GM12878 (cell line): Measurements from ENCODE around the gene DDAH1. TPM values are rescaled to one million over a fixed set of nuclear protein-coding genes. Genes with fewer than 3 reads are reported as not detected.

ENCODE experiments used
- ATAC-seq: fragments of 200-7000 bp; cut with Tn5 transposase; 3 replicates; pipeline ENCODE4 v1.9.1; 2020; ENCODE audit warnings: mild to moderate bottlenecking, moderate library complexity
- BruUV-seq: library from RNA; stranded (reverse); fragments of 400-500 nt; replicated peaks from 2 replicates; lab custom pipeline; 2021; lab: Mats Ljungman, UMichigan
- CTCF ChIA-PET: fragments of 300-600 bp; sonication (Branson Sonifier 250); formaldehyde crosslinking; extraction: SDS; loops from one replicate; lab custom pipeline; 2021; ENCODE audit warnings: inconsistent platforms; lab: Yijun Ruan, JAX
- POLR2A ChIA-PET: fragments of 350-600 bp; formaldehyde crosslinking; extraction: SDS; loops from one replicate; lab custom pipeline; 2021; ENCODE audit warnings: inconsistent platforms; lab: Charles Lee
- RAD21 ChIA-PET: fragments of 300-600 bp; sonication (Branson Sonifier 250); formaldehyde crosslinking; loops from one replicate; lab custom pipeline; 2023; ENCODE audit warnings: antibody characterized with exemption; ENCODE audit not compliant: unreplicated experiment; lab: Charles Lee
- SMC1A ChIA-PET: fragments of 300-600 bp; sonication (Branson Sonifier 250); formaldehyde crosslinking; loops from one replicate; lab custom pipeline; 2023; ENCODE audit not compliant: unreplicated experiment, uncharacterized antibody; lab: Charles Lee
- DNase-seq: peaks from one replicate; pipeline ENCODE4 v3.0.0-alpha.2; 2011; ENCODE audit warnings: low read depth, low spot score
- FAIRE-seq: peaks from 3 replicates; lab custom pipeline; 2011; peaks lifted over from hg19 to GRCh38; lab: Jason Lieb, UNC
- H2AFZ ChIP-seq: 2 replicates; pipeline ENCODE4 v1.6.0; 2011; ENCODE audit warnings: low read depth, low read length, control low read depth; ENCODE audit not compliant: control insufficient read depth
- H3K27ac ChIP-seq: 2 replicates; pipeline ENCODE4 v1.5.1; 2011; ENCODE audit warnings: control low read depth; ENCODE audit not compliant: control insufficient read depth, insufficient read depth
- H3K27me3 ChIP-seq, 2 experiments: replicated peaks in 1 of 2; 2 replicates each; pipeline versions ENCODE4 v1.6.0 to v1.6.1; 2011; ENCODE audit warnings: low read length in 1 of 2; ENCODE audit not compliant: control insufficient read depth in 2 of 2, insufficient read depth in 2 of 2
- H3K36me3 ChIP-seq, 2 experiments: 2 replicates each; pipeline ENCODE4 v1.5.1; 2011; ENCODE audit warnings: low read length in 1 of 2; ENCODE audit not compliant: control insufficient read depth in 2 of 2, insufficient read depth in 2 of 2
- H3K4me1 ChIP-seq: 2 replicates; pipeline ENCODE4 v1.6.1; 2011; ENCODE audit warnings: mild to moderate bottlenecking, low read length, moderate library complexity, mixed read lengths; ENCODE audit not compliant: control insufficient read depth, insufficient read depth
- H3K4me2 ChIP-seq: 2 replicates; pipeline ENCODE4 v1.6.0; 2011; ENCODE audit warnings: control low read depth; ENCODE audit not compliant: control insufficient read depth, insufficient read depth
- H3K4me3 ChIP-seq: fragments of 200-600 bp; sonication (generic); 2 replicates; pipeline ENCODE4 v1.5.1; 2016
- H3K79me2 ChIP-seq: 2 replicates; pipeline ENCODE4 v1.6.0; 2011; ENCODE audit warnings: low read length; ENCODE audit not compliant: control insufficient read depth, insufficient read depth
- H3K9ac ChIP-seq: 2 replicates; pipeline ENCODE4 v1.8.0; 2011; ENCODE audit warnings: low read length, control low read depth, mixed read lengths; ENCODE audit not compliant: control insufficient read depth, insufficient read depth
- H3K9me3 ChIP-seq: replicated peaks from 3 replicates; pipeline ENCODE4 v1.5.1; 2011; ENCODE audit warnings: mild to moderate bottlenecking, low read length; ENCODE audit not compliant: control insufficient read depth, insufficient read depth
- H4K20me1 ChIP-seq: 2 replicates; pipeline ENCODE4 v1.6.0; 2011; ENCODE audit not compliant: control insufficient read depth, insufficient read depth
- BACH1 ChIP-seq: fragments of 450-650 bp; IDR thresholded peaks from 2 replicates; pipeline ENCODE4 v1.6.1; 2017; ENCODE audit warnings: mild to moderate bottlenecking, borderline replicate concordance
- CHD1 ChIP-seq: IDR thresholded peaks from 2 replicates; pipeline ENCODE4 v1.6.1; 2012; ENCODE audit warnings: low read depth, low read length, improper control_type of control experiment
- POU2F2 ChIP-seq: IDR thresholded peaks from 3 replicates; pipeline ENCODE4 v1.6.1; 2011; ENCODE audit warnings: low read depth, mild to moderate bottlenecking, low read length, borderline replicate concordance
- SMARCA5 ChIP-seq: fragments of 450-650 bp; IDR thresholded peaks from 2 replicates; pipeline ENCODE4 v1.6.1; 2017; ENCODE audit warnings: mild to moderate bottlenecking
- SREBF2 ChIP-seq: IDR thresholded peaks from 2 replicates; pipeline ENCODE4 v1.6.1; 2012; ENCODE audit warnings: mild to moderate bottlenecking, low read length
- TAF1 ChIP-seq: IDR thresholded peaks from 2 replicates; pipeline ENCODE4 v1.6.1; 2011; ENCODE audit warnings: mild to moderate bottlenecking, low read depth, low read length, borderline replicate concordance
- WGBS: methylation state at CpG from one replicate; pipeline ENCODE4 v1.1.6; 2016; ENCODE audit warnings: low lambda C conversion rate; ENCODE audit not compliant: insufficient replicate concordance, insufficient coverage; ENCODE audit errors: missing lambda C conversion rate; 5-methylcytosine and 5-hydroxymethylcytosine counted together
- in situ Hi-C: fragments of 300-500 bp; cut with MboI; formaldehyde crosslinking; loops from 9 replicates; pipeline ENCODE4 v1.14.3; 2018; ENCODE audit warnings: mixed read lengths
- intact Hi-C: fragments of 100-400 bp; cut with micrococcal nuclease; formaldehyde crosslinking; loops from one replicate; pipeline ENCODE4 v1.14.2; 2022; ENCODE audit not compliant: unreplicated experiment
- polyA plus RNA-seq, 11 experiments: library from polyadenylated mRNA; depleted of rRNA in 4 of 11; unstranded in 6 of 11; stranded (reverse) in 5 of 11; fragments of >200 nt; fragmentation: Nextera tagmentation in 4 of 11; fragmentation: Illumina TruSeq in 1 of 11; extraction: Ambion mirVana in 4 of 11; extraction: Trizol in 1 of 11; gene quantifications; 1 replicate in 1 of 11; 2 replicates in 10 of 11; pipeline versions ENCODE4 v1.2.1 to v1.2.3, GENCODE V29; 2011 to 2016; ENCODE audit warnings: inconsistent platforms in 2 of 11, missing spikeins in 2 of 11, low read depth in 1 of 11
- total RNA-seq, 4 experiments: library from RNA; depleted of rRNA in 3 of 4; stranded (reverse); fragments of >200 nt in 3 of 4; fragmentation: Illumina TruSeq in 1 of 4; extraction: Trizol in 1 of 4; gene quantifications; 2 replicates each; pipeline versions ENCODE4 v1.2.1 to v1.2.3, GENCODE V29; 2013 to 2021
- TF ChIP-seq, protein P1 (sequence below): fragments of 450-650 bp; IDR thresholded peaks from 2 replicates; pipeline ENCODE4 v1.6.1; 2017; ENCODE audit warnings: borderline replicate concordance
- TF ChIP-seq, protein P2 (sequence below): IDR thresholded peaks from 2 replicates; pipeline ENCODE4 v1.6.1; 2012; ENCODE audit warnings: improper control_type of control experiment, low read depth, low read length; ENCODE audit not compliant: insufficient replicate concordance
- TF ChIP-seq, protein P3 (sequence below): fragments of 150-350 bp; IDR thresholded peaks from 2 replicates; pipeline ENCODE4 v1.6.1; 2014; ENCODE audit warnings: mild to moderate bottlenecking, low read depth, low read length
- TF ChIP-seq, protein P4 (sequence below): fragments of 450-650 bp; IDR thresholded peaks from 2 replicates; pipeline ENCODE4 v1.6.1; 2017; ENCODE audit warnings: mild to moderate bottlenecking, moderate library complexity
- TF ChIP-seq, protein P5 (sequence below): fragments of 450-650 bp; IDR thresholded peaks from 2 replicates; pipeline ENCODE4 v1.6.1; 2014; ENCODE audit warnings: mild to moderate bottlenecking

Gene DDAH1
- total and polyA plus RNA-seq, 10 of the 15 experiments (the other 5 are each of a cell fraction or from before 2014, with no cell fraction given): 0.07 to 0.88 (median 0.27) TPM; not detected in 6

DNA sequence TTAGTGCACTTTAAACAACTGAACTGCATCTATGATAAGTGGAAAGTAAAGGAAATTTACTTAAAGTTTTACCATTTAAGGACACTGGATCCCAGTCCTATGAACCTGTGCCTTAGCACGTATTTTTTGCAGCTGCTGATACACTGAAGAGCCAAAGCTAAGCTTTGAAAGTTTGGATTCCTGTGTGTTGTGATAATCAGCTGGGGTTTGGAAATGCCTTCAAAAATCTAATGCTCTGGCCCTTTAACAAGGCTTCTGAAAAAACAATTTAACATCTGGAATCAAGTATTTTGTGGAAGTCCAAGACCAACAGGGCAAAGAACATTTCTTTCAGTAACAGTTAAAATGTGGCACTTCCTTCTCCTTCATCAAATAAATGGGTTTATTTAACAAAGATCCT, 51.8 kb downstream of the DDAH1 start:
- no peaks in the 10 kb centered on the region for H4K20me1 ChIP-seq
- ChIA-PET RAD21 (no interaction called here), POLR2A (no interaction called here), CTCF (no interaction called here), SMC1A (no interaction called here)
- no peak overlapping the region for H3K27ac ChIP-seq
- FAIRE-seq: no peak
- no peak overlapping the region for H3K4me3 ChIP-seq
- H3K9me3 ChIP-seq: no peaks in the 10 kb centered on the region
- no peak overlapping the region for H3K4me2 ChIP-seq
- WGBS: 46% methylated on average over 1 of the region's 1 CpG
- DNase-seq: no peak
- H3K4me1 ChIP-seq: no peaks in the 10 kb centered on the region
- no TSS peak for BruUV-seq
- H3K9ac ChIP-seq: no peak overlapping the region
- no peak for ATAC-seq
- H3K79me2 ChIP-seq: no peaks in the 10 kb centered on the region
- in situ Hi-C loops (no loop called here), intact Hi-C loops (no loop called here)
- no peak overlapping the region for H2AFZ ChIP-seq
- no peaks in the 10 kb centered on the region for H3K27me3 ChIP-seq
- no peaks in the 10 kb centered on the region for H3K36me3 ChIP-seq
- TF ChIP-seq, protein P1, sequence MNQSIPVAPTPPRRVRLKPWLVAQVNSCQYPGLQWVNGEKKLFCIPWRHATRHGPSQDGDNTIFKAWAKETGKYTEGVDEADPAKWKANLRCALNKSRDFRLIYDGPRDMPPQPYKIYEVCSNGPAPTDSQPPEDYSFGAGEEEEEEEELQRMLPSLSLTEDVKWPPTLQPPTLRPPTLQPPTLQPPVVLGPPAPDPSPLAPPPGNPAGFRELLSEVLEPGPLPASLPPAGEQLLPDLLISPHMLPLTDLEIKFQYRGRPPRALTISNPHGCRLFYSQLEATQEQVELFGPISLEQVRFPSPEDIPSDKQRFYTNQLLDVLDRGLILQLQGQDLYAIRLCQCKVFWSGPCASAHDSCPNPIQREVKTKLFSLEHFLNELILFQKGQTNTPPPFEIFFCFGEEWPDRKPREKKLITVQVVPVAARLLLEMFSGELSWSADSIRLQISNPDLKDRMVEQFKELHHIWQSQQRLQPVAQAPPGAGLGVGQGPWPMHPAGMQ: no peak
- TF ChIP-seq SREBF2 (no peak), BACH1 (no peak), CHD1 (no peak), SMARCA5 (no peak), TAF1 (no peak), POU2F2 (no peak)
- TF ChIP-seq, protein P2, sequence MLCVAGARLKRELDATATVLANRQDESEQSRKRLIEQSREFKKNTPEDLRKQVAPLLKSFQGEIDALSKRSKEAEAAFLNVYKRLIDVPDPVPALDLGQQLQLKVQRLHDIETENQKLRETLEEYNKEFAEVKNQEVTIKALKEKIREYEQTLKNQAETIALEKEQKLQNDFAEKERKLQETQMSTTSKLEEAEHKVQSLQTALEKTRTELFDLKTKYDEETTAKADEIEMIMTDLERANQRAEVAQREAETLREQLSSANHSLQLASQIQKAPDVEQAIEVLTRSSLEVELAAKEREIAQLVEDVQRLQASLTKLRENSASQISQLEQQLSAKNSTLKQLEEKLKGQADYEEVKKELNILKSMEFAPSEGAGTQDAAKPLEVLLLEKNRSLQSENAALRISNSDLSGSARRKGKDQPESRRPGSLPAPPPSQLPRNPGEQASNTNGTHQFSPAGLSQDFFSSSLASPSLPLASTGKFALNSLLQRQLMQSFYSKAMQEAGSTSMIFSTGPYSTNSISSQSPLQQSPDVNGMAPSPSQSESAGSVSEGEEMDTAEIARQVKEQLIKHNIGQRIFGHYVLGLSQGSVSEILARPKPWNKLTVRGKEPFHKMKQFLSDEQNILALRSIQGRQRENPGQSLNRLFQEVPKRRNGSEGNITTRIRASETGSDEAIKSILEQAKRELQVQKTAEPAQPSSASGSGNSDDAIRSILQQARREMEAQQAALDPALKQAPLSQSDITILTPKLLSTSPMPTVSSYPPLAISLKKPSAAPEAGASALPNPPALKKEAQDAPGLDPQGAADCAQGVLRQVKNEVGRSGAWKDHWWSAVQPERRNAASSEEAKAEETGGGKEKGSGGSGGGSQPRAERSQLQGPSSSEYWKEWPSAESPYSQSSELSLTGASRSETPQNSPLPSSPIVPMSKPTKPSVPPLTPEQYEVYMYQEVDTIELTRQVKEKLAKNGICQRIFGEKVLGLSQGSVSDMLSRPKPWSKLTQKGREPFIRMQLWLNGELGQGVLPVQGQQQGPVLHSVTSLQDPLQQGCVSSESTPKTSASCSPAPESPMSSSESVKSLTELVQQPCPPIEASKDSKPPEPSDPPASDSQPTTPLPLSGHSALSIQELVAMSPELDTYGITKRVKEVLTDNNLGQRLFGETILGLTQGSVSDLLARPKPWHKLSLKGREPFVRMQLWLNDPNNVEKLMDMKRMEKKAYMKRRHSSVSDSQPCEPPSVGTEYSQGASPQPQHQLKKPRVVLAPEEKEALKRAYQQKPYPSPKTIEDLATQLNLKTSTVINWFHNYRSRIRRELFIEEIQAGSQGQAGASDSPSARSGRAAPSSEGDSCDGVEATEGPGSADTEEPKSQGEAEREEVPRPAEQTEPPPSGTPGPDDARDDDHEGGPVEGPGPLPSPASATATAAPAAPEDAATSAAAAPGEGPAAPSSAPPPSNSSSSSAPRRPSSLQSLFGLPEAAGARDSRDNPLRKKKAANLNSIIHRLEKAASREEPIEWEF: no peak
- TF ChIP-seq, protein P3, sequence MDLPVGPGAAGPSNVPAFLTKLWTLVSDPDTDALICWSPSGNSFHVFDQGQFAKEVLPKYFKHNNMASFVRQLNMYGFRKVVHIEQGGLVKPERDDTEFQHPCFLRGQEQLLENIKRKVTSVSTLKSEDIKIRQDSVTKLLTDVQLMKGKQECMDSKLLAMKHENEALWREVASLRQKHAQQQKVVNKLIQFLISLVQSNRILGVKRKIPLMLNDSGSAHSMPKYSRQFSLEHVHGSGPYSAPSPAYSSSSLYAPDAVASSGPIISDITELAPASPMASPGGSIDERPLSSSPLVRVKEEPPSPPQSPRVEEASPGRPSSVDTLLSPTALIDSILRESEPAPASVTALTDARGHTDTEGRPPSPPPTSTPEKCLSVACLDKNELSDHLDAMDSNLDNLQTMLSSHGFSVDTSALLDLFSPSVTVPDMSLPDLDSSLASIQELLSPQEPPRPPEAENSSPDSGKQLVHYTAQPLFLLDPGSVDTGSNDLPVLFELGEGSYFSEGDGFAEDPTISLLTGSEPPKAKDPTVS: no peak
- TF ChIP-seq, protein P4, sequence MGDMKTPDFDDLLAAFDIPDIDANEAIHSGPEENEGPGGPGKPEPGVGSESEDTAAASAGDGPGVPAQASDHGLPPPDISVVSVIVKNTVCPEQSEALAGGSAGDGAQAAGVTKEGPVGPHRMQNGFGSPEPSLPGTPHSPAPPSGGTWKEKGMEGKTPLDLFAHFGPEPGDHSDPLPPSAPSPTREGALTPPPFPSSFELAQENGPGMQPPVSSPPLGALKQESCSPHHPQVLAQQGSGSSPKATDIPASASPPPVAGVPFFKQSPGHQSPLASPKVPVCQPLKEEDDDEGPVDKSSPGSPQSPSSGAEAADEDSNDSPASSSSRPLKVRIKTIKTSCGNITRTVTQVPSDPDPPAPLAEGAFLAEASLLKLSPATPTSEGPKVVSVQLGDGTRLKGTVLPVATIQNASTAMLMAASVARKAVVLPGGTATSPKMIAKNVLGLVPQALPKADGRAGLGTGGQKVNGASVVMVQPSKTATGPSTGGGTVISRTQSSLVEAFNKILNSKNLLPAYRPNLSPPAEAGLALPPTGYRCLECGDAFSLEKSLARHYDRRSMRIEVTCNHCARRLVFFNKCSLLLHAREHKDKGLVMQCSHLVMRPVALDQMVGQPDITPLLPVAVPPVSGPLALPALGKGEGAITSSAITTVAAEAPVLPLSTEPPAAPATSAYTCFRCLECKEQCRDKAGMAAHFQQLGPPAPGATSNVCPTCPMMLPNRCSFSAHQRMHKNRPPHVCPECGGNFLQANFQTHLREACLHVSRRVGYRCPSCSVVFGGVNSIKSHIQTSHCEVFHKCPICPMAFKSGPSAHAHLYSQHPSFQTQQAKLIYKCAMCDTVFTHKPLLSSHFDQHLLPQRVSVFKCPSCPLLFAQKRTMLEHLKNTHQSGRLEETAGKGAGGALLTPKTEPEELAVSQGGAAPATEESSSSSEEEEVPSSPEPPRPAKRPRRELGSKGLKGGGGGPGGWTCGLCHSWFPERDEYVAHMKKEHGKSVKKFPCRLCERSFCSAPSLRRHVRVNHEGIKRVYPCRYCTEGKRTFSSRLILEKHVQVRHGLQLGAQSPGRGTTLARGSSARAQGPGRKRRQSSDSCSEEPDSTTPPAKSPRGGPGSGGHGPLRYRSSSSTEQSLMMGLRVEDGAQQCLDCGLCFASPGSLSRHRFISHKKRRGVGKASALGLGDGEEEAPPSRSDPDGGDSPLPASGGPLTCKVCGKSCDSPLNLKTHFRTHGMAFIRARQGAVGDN: no peak
- TF ChIP-seq, protein P5, sequence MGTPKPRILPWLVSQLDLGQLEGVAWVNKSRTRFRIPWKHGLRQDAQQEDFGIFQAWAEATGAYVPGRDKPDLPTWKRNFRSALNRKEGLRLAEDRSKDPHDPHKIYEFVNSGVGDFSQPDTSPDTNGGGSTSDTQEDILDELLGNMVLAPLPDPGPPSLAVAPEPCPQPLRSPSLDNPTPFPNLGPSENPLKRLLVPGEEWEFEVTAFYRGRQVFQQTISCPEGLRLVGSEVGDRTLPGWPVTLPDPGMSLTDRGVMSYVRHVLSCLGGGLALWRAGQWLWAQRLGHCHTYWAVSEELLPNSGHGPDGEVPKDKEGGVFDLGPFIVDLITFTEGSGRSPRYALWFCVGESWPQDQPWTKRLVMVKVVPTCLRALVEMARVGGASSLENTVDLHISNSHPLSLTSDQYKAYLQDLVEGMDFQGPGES: no peak
